Lung microvascular endothelial cell (primary cell): Measurements from ENCODE around the gene FLNA. TPM values are rescaled to one million over a fixed set of nuclear protein-coding genes. Genes with fewer than 3 reads are reported as not detected.
"Not testable (repeated sequence)": the region's sequence is repeated elsewhere in the genome, so short reads cannot be mapped to it uniquely, and the experiment has no call there.

Experiments
- DNase-seq, 2 donors: peaks; one replicate each; pipeline versions ENCODE4 v3.0.0 to v3.0.0-alpha.2; 2010; ENCODE audit warnings: low read depth in 2 of 2
- total RNA-seq: library from RNA; depleted of rRNA; stranded (reverse); fragments of >200 nt; gene quantifications from 2 replicates; pipeline ENCODE4 v1.2.1, GENCODE V29; 2014

FLNA gene
- total RNA-seq, 1 donor from 2014 or later = 781 TPM

DNA sequence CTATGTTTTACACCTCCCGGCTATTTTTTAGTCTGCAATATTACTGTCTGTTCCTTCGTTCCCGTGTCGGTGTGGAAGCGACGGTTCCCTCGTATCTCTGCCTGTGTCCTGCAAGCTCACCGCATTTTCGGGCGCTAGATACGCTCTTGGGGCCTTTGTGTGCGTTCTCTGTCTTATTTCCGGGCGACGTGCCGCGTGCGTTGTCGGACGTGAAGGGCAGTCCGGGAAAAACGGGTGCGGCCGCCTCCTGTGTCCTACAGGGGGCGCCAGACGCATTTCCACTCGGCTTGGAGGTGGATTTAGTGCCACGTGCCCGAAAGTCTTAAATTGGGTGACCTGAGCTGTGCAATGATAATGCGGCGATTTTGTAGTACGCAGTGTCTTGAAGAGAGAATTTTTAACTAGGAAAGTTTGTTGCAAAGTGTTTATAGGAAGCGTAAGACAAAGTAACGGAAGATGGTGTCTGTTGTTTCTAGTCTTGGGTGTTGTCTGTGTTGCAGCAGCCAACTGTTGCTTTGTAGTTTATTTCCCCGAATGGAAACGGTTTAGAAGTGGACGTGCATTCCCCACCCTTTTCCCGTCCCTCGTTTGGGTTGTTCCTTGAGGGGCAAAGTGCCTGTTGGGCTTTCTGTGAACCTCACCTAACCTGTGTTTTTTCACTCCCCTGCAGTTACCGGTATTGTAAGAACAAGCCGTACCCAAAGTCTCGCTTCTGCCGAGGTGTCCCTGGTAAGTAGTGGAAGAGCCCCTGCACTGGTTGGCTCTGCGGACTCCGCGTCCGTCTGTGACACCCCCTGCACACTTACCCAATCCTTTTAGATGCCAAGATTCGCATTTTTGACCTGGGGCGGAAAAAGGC lies 24.5 kb upstream of the FLNA start:
- peak; percentile 87 to 91 for DNase-seq

DNA sequence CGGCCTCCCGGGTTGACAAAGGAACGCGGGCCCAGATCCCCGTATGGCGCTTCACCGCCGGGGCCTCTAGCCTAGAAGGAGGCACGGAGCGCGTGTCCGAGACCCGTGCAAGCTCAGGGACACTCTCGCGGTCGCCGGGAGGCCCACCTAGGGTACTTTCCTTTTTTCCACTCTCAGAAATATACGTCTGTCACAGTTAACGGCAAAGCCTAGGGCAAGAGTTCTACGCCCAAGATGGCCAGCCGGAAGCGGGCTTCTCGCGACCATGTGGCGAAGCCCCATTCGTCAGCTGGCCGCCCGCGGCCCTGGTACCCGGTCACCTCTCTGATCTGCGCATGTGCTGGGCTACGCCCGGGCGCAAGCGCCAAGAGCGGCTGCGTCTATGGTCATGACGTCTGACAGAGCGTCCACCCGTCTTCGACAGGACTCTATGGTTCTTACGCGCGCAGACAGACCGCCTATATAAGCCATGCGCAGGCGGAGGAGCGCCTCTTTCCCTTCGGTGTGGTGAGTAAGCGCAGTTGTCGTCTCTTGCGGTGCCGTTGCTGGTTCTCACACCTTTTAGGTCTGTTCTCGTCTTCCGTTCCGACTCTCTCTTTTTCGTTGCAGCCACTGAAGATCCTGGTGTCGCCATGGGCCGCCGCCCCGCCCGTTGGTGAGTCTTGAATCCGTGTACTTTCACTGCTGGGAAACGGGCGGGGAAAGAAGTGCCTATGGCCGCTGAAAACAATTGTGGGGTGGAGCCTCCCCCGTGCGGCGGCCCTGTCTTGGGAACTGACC lies 23.6 kb upstream of the FLNA start, which contains the start of gene RPL10:
Gene RPL10 (plus strand): TSS at position 490 of the 780 bp plus-strand sequence. CDS start 143 bp downstream, at position 633.
- DNase-seq = peak; percentile 97 to 98

DNA sequence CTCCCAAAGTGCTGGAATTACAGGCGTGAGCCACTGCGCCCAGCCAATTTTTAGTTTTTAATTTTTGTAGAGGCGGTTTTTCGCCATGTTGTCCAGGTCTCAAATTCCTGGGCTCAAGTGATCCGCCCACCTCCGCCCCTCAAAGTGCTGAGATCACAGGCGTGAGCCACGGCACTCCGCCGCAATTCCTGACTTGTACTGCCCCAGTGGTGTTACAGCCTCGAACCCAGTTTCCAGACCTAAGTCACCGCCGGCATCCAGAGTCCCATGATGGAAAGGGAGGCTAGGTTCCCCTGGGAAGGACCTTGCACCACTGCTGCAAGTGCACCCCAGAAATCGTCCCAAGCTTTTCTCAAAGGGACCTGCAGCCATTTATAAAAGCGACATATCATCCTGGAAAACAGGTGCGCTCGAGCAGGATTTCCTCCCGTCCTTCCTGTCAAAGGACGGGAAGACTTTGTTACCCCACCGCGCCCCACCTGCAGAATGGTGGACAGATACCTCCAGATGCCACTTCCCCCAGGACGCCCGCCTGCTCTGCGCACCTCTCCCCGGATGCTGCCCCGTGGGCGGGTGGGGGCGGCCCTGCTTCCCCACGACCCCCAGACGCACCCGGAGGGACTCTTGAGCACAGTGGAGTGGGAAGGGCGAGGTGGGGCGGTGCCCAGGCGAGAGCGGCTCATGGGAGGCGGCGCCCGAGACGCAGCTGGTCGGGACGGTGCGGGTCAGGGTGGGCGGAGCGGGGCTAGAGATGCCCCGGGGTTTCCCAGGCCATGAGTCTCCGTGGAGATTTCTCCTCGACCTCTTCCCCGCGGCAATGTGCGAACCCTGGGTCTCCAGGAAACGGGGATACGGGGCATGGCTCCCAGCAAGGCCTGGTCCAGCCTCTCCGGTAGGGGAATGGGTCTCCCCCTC lies 22.8 kb upstream of the FLNA start:
- DNase-seq = peak; percentile 53 to 67

DNA sequence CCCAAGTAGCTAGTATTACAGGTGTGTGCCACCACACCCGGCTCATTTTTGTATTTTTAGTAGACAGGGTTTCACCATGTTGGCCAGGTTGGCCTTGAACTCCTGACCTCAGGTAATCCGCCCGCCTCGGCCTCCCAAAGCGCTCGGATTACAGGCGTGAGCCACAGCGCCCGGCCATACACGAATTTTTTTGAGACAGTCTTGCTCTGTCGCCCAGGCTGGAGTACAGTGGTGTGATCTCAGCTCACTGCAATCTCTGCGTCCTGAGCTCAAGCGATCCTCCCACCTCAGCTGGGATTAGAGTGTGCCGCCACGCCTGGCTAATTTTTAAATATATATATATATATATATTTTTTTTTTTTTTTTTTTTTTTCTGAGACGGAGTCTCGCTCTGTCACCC lies 21.9 kb upstream of the FLNA start:
- DNase-seq = not testable (repeated sequence)

DNA sequence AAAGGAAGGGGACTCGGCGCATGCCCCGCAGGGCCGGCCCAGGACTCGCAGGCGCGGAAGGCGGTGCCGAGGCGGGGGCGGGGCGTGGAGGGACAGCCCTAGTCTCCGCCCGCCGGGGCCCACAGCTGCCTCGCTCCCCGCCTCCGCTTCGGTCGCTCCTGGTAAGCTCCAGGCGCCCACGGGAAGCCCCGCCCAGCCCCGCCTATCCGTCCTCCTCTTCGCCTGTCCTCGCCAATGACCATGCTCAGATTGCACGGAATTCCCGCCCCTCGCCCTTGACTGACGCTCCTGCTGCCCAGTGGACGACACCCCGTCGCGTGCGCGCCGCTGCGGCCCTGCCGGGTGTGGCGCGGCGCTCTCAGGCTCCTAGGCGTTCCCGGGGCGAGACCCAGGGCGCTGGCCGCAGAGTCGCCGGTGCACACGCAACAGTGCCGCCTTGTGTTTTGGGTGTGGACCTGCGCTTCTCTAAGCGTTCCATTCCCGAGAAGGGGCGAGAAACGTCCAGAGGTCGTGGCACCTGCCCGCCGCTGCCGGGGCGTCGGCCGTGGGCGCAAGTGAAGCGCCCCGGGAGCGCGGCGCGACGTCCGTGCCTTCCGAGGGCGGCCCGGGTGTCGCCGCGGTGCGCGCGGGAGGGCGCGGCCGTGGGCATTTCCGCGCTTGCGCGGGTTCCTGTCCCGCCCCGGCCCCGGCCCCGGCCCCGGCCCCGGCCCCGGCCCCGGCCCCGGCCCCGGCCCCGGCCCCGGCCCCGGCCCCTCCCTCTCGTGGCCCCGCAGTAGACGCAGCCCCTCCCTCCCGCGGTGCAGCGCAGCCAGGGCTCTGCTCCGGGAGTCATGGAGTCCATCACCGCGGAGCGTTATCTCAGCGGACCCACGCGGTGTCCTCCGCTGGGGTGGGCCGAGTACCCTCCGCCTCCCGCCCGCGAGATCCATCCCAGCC lies 15.6 kb upstream of the FLNA start:
- DNase-seq = not testable (repeated sequence)

DNA sequence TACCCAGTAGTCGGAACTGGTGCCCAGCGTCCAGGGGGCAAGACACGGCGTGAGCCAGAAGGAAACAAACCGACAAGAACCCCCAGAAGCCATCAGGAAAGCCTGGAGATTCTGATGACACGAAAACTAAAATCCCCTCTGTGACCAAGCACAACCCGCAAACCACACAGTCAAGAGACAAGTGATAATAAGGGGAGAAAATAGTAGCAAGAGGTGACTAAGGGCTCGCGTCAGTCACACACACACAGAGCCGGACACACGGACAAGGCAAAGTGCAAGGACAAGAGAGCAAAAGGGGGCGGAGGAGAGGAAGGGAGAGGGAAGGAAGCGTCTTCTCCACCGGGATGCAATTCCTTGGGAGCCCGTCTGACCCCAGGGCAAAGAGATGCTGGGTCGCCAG lies 14.2 kb upstream of the FLNA start:
- not testable (repeated sequence) for DNase-seq

DNA sequence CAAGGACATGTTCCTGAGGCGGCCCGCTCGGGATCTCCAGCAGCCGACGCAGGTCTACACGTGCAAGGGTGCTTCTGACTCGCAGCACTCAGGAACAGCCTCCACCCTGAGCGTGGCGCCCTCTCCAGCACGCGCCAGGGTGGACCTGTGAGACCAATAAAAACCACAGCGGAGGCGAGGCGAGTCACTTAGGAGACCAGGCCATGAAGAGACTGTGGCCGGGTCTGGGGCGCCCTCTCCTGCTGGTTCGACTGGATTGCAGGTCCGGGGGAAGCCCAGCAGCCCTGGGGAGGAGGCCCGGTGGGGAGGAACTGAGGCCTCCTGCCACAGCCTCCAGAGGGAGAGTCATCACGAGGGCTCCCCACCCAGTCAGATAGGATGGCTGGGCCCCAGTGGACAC lies 13.7 kb upstream of the FLNA start:
- DNase-seq = not testable (repeated sequence)

DNA sequence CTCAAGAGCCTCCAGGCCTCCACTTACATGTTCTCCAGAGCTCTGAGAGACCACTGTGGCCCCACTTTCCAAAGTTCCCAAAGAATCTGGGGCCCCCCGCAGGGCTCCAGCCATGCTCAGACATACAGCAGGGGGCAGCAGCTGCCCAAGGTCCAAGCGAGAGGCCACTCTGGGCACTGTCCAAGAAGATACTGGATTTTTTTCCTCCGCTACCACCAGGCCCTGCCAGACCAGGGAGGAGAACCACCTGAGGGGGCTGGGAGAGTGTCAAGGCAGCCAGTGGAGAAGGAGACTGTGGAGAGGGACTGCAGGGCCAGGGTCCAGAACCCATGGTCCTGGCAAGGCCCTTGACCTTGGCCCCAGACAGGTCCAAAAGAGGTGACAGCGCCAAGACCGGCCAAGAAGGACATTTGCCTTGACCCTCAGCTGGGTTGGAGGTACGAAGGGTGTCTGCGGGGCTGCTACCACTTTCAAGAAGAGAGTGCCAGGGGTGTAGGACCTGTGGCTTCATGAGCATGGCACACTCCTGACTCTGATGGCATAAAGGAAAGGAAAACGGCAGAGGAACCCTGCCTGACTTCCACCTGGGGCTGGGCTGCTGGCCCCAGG lies 10.0 kb upstream of the FLNA start:
- DNase-seq = peak; percentile 38 to 49

DNA sequence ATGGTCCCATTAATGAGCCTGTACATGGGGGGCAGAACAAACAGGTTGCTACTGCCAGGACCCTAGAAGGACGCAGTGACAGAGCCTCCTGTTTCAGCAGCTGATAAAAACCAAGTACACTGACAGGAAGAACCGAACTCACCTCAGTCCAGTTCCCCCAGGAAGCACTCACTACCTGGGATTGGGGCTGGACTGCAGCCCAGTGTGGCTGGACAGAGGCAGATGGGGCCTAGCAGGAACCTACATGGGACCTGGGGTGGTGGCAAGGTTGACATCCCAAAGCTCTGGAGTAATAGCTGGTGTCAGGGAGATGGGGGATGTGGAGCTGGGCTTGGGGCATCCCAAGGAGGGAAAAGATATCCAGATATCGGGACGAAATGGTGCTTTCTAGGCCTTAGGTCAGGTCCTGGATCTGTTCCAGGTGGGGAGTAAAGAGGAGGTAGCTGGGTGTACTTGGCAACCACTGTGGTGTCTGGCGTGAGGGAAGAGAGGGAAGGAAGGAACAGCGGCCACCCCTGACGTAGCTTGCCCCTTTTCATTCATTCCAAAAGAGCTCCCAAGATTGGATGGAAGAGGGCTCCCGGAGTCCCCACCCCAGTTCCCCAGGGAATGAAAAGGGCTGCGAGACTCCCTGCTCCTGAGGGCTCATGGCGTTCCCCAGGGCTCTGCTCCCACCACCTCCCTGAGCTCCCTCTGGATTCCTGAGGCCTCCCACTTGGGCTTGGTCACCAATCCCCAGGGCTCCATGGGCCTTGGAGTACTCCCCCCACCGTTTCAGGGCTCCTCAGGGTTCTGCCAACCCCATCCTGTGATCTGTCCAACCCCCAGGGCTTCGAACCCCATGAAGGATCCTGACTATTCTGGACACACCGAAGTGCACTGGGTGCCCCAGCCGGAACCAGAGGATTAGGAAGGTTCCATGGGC lies 9.2 kb upstream of the FLNA start:
- no peak for DNase-seq

DNA sequence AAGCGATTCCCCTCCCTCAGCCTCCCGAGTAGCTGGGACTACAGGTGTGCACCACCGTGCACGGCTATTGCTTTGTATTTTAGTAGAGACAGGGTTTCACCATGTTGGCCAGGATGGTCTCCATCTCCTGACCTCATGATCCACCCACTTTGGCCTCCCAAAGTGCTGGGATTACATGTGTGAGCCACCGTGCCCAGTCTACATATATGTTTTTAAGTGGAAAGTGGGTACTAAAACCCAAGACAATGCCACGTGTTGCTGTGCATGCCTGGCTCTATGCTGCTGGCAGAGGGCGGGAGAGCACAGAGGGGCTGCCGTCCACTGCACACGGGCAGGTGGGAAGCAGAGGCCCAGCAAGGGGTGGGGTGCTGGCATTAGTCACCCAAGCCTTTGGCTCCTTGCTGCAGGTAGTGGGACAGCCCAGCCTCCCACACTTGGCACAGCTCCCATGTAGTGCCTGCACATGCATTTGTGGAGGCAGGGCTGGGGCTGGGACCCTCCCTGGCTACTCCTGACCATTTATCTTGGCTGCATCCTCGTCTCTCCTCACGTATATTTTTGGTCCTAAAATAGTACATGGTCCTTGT lies 8.1 kb upstream of the FLNA start:
- no peak for DNase-seq

DNA sequence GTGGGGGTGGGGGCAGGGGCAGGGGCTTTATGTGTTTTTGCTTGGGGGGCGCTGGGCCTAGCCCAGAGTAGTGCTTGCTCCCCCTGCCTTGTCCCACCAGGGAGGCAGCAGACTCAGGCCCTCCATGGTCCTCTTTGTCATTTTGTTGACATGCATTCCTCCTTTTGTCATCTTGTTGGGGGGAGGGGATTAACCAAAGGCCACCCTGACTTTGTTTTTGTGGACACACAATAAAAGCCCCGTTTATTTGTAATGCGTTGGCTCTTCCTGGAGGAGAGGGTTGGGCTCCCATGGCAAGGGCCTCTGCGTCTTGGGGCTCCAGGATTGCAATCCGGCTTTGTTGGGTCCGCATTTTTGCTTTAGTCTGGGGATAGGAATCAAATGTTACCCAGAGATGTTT lies 6.8 kb upstream of the FLNA start:
- no peak for DNase-seq

DNA sequence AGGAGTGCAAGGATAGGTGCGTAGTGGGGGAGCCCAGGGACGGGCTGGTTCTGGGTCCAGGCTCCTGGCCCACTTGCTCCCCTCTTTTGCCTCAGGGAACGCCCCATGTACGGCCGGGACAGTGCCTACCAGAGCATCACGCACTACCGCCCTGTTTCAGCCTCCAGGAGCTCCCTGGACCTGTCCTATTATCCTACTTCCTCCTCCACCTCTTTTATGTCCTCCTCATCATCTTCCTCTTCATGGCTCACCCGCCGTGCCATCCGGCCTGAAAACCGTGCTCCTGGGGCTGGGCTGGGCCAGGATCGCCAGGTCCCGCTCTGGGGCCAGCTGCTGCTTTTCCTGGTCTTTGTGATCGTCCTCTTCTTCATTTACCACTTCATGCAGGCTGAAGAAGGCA lies 6.4 kb upstream of the FLNA start:
- DNase-seq = no peak

DNA sequence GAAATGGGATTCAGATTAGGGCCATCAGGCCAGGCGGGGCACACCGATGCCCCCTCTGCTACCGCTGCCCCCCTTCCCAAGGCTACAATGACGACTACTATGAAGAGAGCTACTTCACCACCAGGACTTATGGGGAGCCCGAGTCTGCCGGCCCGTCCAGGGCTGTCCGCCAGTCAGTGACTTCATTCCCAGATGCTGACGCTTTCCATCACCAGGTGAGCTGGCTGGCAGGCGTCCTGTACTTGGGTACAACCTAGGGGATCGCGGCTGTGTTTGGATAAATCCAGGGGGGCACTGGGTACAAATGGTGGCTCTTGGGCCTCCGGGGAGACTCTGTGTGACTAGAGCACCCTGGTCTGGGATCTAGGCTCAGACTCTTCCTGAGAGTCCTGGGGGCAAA lies 5.7 kb upstream of the FLNA start:
- peak in 1 of 2 donors; percentile 35 for DNase-seq

DNA sequence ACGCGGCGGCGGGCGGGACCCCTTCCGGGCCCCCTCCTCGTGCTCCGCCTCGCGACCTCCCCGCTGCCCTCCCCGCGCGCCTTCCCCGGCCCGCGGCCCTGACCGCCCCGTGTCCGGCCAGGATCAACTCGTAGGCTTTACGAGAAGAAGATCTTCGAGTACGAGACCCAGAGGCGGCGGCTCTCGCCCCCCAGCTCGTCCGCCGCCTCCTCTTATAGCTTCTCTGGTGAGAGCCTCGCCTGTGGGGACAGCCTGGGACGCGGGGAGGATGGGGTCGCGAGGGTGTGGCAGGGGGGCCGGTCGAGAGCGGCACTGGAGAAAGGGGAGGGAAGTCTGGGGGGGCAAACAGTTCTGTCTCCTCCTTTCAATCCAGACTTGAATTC lies 5.1 kb upstream of the FLNA start:
- peak in 1 of 2 donors; percentile 23 for DNase-seq

DNA sequence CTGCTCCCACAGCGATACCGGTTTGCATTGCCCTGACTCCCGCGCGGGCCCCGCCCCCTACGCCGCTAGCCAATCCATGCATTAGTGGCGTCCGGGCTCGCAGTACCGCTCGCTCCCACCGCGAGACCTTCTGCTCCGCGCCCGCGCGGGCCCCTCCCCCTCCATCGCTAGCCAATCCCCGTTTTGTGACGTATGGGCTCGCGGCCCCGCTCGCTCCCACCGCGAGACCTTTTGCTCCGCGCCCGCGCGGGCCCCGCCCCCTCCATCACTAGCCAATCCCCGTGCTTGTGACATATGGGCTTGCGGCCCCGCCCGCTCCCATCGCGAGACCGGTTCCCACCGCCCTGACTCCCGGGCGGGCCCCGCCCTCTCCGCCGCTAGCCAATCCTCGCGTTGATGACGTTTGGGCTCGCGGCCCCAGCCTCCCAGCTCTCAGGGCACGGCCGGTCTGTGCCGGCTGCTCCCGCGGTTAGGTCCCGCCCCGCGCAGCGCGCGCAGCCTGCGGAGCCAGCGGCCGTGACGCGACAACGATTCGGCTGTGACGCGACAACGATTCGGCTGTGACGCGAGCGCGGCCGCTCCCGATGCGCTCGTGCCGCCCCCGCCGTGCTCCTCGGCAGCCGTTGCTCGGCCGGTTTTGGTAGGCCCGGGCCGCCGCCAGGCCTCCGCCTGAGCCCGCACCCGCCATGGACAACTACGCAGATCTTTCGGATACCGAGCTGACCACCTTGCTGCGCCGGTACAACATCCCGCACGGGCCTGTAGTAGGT lies 4.5 kb upstream of the FLNA start, which contains the start of gene EMD:
Gene EMD (plus strand): TSS at position 497 of the 770 bp plus-strand sequence. CDS start 190 bp downstream, at position 687.
- DNase-seq = peak; percentile 98

DNA sequence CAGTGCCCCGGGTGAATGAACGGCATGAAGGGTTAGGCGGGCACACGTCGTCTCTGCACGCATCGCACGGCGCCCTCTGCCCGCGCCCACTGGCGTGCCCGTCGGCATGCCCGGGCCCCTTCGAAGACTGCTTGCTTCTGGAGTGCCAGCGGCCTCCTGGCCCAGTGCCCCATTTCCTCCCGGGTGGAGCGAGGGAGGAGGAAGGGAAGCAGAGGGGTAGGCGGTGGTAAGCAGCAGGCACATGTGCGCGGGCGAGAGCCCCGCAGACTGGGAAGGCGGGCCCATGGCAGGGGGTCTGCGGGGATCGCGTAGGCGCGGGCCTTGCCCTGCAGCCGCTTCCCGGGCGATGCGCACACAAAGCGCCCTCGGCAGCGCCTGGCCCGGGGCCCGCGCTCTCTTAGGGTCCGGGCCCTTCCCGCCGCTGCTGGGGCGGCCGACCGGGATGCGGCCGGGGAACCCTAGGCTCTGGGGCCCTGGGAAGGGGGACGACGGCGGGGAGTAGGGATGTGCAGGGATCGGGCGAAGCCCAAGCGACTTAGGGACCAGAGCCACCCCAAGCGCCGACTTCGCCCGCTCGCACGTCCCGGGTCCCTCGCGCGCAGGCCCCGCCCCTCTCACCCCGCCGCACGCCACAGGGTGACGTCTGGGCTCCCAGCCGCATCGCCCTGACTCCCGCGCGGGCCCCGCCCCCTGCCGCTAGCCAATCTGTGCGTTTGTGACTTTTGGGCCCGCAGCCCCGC lies 3.8 kb upstream of the FLNA start:
- peak; percentile 29 to 34 for DNase-seq

DNA sequence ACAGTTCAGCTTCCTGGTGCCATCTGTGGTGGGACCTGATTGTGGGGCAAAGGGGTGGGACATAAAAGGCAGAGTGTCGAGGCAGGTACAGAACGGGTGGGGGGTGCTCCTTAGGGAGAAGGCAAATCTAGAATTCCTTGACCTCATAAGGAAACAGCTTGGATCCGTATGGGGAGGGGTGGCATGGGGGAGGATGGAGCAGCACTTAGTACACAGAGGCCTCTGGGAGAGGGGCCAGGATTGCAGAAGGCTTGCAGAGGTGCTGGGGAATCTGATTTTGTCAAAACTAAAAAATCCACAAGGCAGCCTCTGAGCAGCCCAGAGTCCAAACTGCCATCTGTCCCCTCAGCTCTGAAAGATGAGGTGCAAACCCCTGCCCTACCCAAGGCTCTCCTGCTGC lies 2.3 kb upstream of the FLNA start:
- DNase-seq = no peak
